ENCODE data around the gene TNK2.

DNA sequence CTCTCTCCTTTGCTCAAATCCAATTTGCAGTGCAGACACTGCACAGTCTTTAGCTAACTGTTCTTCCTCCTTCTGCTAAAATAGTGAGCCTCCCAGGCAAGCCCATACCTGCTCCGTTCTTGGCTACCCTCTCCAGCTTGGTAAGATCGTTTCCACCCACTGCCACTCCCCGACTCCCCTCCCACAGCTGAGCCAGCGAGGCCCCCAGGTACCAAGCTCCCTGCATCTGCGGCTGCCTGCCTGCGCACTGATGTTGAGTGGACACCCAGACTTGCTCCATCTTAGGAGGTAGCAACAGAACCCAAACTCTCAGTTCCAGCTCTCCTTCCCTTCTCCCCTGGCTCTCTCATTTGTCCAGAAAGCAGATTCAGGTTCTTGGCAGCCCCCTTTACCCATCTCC lies 7.9 kb upstream of the TNK2 start:
- TF ChIP-seq SP1 (IDR thresholded peaks at IDR 0.05) (no peak), FOXA1 (IDR thresholded peaks at IDR 0.05) (no peak), ARNT (IDR thresholded peaks at IDR 0.05) (no peak), LEF1 (IDR thresholded peaks at IDR 0.05; ENCODE audit: borderline replicate concordance) (no peak), HDGF (IDR thresholded peaks at IDR 0.05; ENCODE audit: borderline replicate concordance) (no peak), SUZ12 (IDR thresholded peaks at IDR 0.05) (no peak), FOXM1 (IDR thresholded peaks at IDR 0.05; ENCODE audit: borderline replicate concordance) (no peak), ELF4 (IDR thresholded peaks at IDR 0.05) (no peak), NFRKB (IDR thresholded peaks at IDR 0.05) (no peak), ZNF384 (IDR thresholded peaks at IDR 0.05) (no peak), FOXK2 (IDR thresholded peaks at IDR 0.05) (no peak), BHLHE40 (IDR thresholded peaks at IDR 0.05; ENCODE audit: borderline replicate concordance) (no peak)
- TF ChIP-seq, protein P1, sequence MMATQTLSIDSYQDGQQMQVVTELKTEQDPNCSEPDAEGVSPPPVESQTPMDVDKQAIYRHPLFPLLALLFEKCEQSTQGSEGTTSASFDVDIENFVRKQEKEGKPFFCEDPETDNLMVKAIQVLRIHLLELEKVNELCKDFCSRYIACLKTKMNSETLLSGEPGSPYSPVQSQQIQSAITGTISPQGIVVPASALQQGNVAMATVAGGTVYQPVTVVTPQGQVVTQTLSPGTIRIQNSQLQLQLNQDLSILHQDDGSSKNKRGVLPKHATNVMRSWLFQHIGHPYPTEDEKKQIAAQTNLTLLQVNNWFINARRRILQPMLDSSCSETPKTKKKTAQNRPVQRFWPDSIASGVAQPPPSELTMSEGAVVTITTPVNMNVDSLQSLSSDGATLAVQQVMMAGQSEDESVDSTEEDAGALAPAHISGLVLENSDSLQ (IDR thresholded peaks at IDR 0.05) = no peak
